H9 (cell line): Measurements from ENCODE around the gene GPR62. TPM values are rescaled to one million over a fixed set of nuclear protein-coding genes. Genes with fewer than 3 reads are reported as not detected.

Experiments
- DNase-seq: peaks from one replicate; pipeline ENCODE4 v3.0.0-alpha.2; 2017
- H2AFZ ChIP-seq: one replicate; pipeline ENCODE4 v1.6.1; 2013; ENCODE audit warnings: mild to moderate bottlenecking, low read length, control low read depth, moderate library complexity
- H2AK5ac ChIP-seq: 2 replicates; pipeline ENCODE4 v1.6.1; 2013; ENCODE audit warnings: low read length, control low read depth, mixed read lengths; ENCODE audit not compliant: insufficient read length
- H2BK120ac ChIP-seq: one replicate; pipeline ENCODE4 v1.6.1; 2013; ENCODE audit warnings: low read depth, mild to moderate bottlenecking, low read length, control low read depth, inconsistent platforms; ENCODE audit not compliant: poor library complexity, severe bottlenecking
- H2BK12ac ChIP-seq: 2 replicates; pipeline ENCODE4 v1.6.1; 2013; ENCODE audit warnings: low read length, control low read depth, mixed read lengths, low read depth; ENCODE audit not compliant: insufficient read length
- H2BK15ac ChIP-seq: 2 replicates; pipeline ENCODE4 v1.6.1; 2013; ENCODE audit warnings: low read depth, low read length, control low read depth
- H2BK20ac ChIP-seq: one replicate; pipeline ENCODE4 v1.6.1; 2013; ENCODE audit warnings: low read depth, mild to moderate bottlenecking, low read length, control low read depth, inconsistent platforms; ENCODE audit not compliant: poor library complexity, severe bottlenecking
- H2BK5ac ChIP-seq: 2 replicates; pipeline ENCODE4 v1.6.1; 2013; ENCODE audit warnings: low read length, control low read depth, mixed read lengths; ENCODE audit not compliant: insufficient read length
- H3K14ac ChIP-seq: 2 replicates; pipeline ENCODE4 v1.6.1; 2013; ENCODE audit warnings: low read length, control low read depth; ENCODE audit not compliant: insufficient read depth
- H3K18ac ChIP-seq: 2 replicates; pipeline ENCODE4 v1.6.1; 2013; ENCODE audit warnings: low read depth, mild to moderate bottlenecking, mixed read lengths, low read length, control low read depth; ENCODE audit not compliant: insufficient read length
- H3K23ac ChIP-seq: 2 replicates; pipeline ENCODE4 v1.6.1; 2013; ENCODE audit warnings: low read length, control low read depth, mixed read lengths, low read depth; ENCODE audit not compliant: insufficient read length
- H3K23me2 ChIP-seq: 2 replicates; pipeline ENCODE4 v1.6.1; 2013; ENCODE audit warnings: low read depth, mild to moderate bottlenecking, mixed read lengths, low read length, control low read depth; ENCODE audit not compliant: insufficient read length, poor library complexity, severe bottlenecking
- H3K27ac ChIP-seq: 2 replicates; pipeline ENCODE4 v1.5.1; 2013; ENCODE audit warnings: low read length, control low read depth, mixed read lengths, low read depth; ENCODE audit not compliant: insufficient read length
- H3K27me3 ChIP-seq: 2 replicates; pipeline ENCODE4 v1.6.1; 2013; ENCODE audit warnings: low read length, control low read depth, inconsistent platforms; ENCODE audit not compliant: insufficient read depth
- H3K4ac ChIP-seq: 2 replicates; pipeline ENCODE4 v1.6.1; 2013; ENCODE audit warnings: low read depth, mild to moderate bottlenecking, control low read depth, inconsistent platforms, low read length, moderate library complexity
- H3K4me1 ChIP-seq: 2 replicates; pipeline ENCODE4 v1.6.1; 2013; ENCODE audit warnings: low read length, control low read depth, inconsistent platforms; ENCODE audit not compliant: insufficient read depth
- H3K4me2 ChIP-seq: 2 replicates; pipeline ENCODE4 v1.6.1; 2013; ENCODE audit warnings: low read length, control low read depth, mixed read lengths; ENCODE audit not compliant: insufficient read length, insufficient read depth
- H3K56ac ChIP-seq: 2 replicates; pipeline ENCODE4 v1.6.1; 2013; ENCODE audit warnings: low read depth, mild to moderate bottlenecking, mixed read lengths, low read length, control low read depth; ENCODE audit not compliant: insufficient read length
- H3K79me1 ChIP-seq: 2 replicates; pipeline ENCODE4 v1.6.1; 2013; ENCODE audit warnings: low read depth, mild to moderate bottlenecking, moderate library complexity, low read length, control low read depth, inconsistent platforms; ENCODE audit not compliant: insufficient read depth, poor library complexity, severe bottlenecking
- H3K79me2 ChIP-seq: 2 replicates; pipeline ENCODE4 v1.6.1; 2013; ENCODE audit warnings: low read length, control low read depth, inconsistent platforms; ENCODE audit not compliant: insufficient read depth
- H3K9ac ChIP-seq: 2 replicates; pipeline ENCODE4 v1.6.1; 2013; ENCODE audit warnings: low read length, control low read depth, mixed read lengths; ENCODE audit not compliant: insufficient read length; ENCODE audit errors: extremely low read depth
- H3K9me3 ChIP-seq: one replicate; pipeline ENCODE4 v1.6.1; 2013; ENCODE audit warnings: low read depth, low read length, inconsistent platforms; ENCODE audit not compliant: control insufficient read depth
- H3T11ph ChIP-seq: one replicate; pipeline ENCODE4 v1.6.1; 2013; ENCODE audit warnings: mild to moderate bottlenecking, low read length, control low read depth, inconsistent platforms
- H4K20me1 ChIP-seq: one replicate; pipeline ENCODE4 v1.6.1; 2013; ENCODE audit not compliant: control insufficient read depth, insufficient read length, insufficient read depth
- H4K5ac ChIP-seq: 2 replicates; pipeline ENCODE4 v1.6.1; 2013; ENCODE audit warnings: low read depth, mild to moderate bottlenecking, mixed read lengths, low read length, control low read depth; ENCODE audit not compliant: insufficient read length
- H4K8ac ChIP-seq: replicated peaks from 2 replicates; pipeline ENCODE4 v1.6.1; 2013; ENCODE audit warnings: low read length, control low read depth, mixed read lengths, low read depth; ENCODE audit not compliant: insufficient read length
- H4K91ac ChIP-seq: 2 replicates; pipeline ENCODE4 v1.6.1; 2013; ENCODE audit warnings: low read depth, mild to moderate bottlenecking, moderate library complexity, mixed read lengths, low read length, control low read depth; ENCODE audit not compliant: insufficient read length
- H3K27ac Mint-ChIP-seq, 3 experiments: 2 replicates in 2 of 3; 3 replicates in 1 of 3; pipeline ENCODE4 v1.8.0; 2020 to 2021; ENCODE audit warnings: mixed read lengths in 3 of 3, mild to moderate bottlenecking in 1 of 3, moderate library complexity in 1 of 3
- H3K27me3 Mint-ChIP-seq: 2 replicates; pipeline ENCODE4 v1.8.0; 2021; ENCODE audit warnings: low read depth, mild to moderate bottlenecking, moderate library complexity, mixed read lengths
- H3K36me3 Mint-ChIP-seq, 3 experiments: 2 replicates in 2 of 3; 3 replicates in 1 of 3; pipeline ENCODE4 v1.8.0; 2020 to 2021; ENCODE audit warnings: low read depth in 3 of 3, mixed read lengths in 3 of 3; ENCODE audit not compliant: insufficient read depth in 1 of 3
- H3K4me1 Mint-ChIP-seq, 2 experiments: 2 replicates each; pipeline ENCODE4 v1.8.0; 2020; ENCODE audit warnings: mixed read lengths in 2 of 2
- H3K4me3 Mint-ChIP-seq, 2 experiments: 2 replicates in 1 of 2; 3 replicates in 1 of 2; pipeline ENCODE4 v1.8.0; 2020 to 2021; ENCODE audit warnings: mild to moderate bottlenecking in 2 of 2, mixed read lengths in 2 of 2, moderate library complexity in 1 of 2
- H3K9me3 Mint-ChIP-seq, 2 experiments: 2 replicates in 1 of 2; 3 replicates in 1 of 2; pipeline ENCODE4 v1.8.0; 2020; ENCODE audit warnings: mild to moderate bottlenecking in 2 of 2, mixed read lengths in 2 of 2, moderate library complexity in 1 of 2
- CTCF ChIP-seq: fragments of 200-600 bp; sonication (generic); conservative IDR thresholded peaks from 3 replicates; pipeline ENCODE4 v1.8.0; 2021; ENCODE audit warnings: antibody characterized with exemption, mild to moderate bottlenecking
- WGBS: extraction: QIAGEN DNeasy Blood & Tissue Kit; methylation state at CpG from one replicate; pipeline ENCODE4 v1.1.7; 2013; ENCODE audit warnings: missing lambda C conversion rate, low lambda C conversion rate, mixed read lengths; ENCODE audit not compliant: insufficient read length; ENCODE audit errors: extremely low coverage; 5-methylcytosine and 5-hydroxymethylcytosine counted together
- total RNA-seq: library from RNA; stranded (reverse); gene quantifications from 2 replicates; pipeline ENCODE4 v1.2.1, GENCODE V29; 2021

Gene GPR62
- total RNA-seq, 1 experiment from 2014 or later = 0.13 TPM

GRCh38 chr3:51970606-51971300, 15.6 kb downstream of the GPR62 start:
- no CpG with 5 or more reads among the region's 6 CpGs for WGBS
- H3K27me3 Mint-ChIP-seq = peaks cover 20% of the 10 kb centered on the region
- Histone ChIP-seq H3K9me3 (no peaks in the 10 kb centered on the region), H3K9ac (no peak overlapping the region), H3K23me2 (peaks cover 21% of the 10 kb centered on the region), H2BK120ac (no peak overlapping the region), H3K18ac (no peak overlapping the region), H4K91ac (no peak overlapping the region), H3K4me2 (no peak overlapping the region), H3K79me1 (no peaks in the 10 kb centered on the region), H4K8ac (no peak overlapping the region), H3K23ac (no peak overlapping the region), H3K79me2 (no peaks in the 10 kb centered on the region), H2AFZ (no peak overlapping the region), H3K27me3 (peaks cover 5% of the 10 kb centered on the region; the same call in 1 of the 2 replicates), H3T11ph (no peak overlapping the region), H2BK15ac (no peak overlapping the region), H4K5ac (no peak overlapping the region), H3K4ac (no peak overlapping the region), H2BK5ac (no peak overlapping the region), H3K56ac (no peak overlapping the region), H2BK20ac (no peak overlapping the region), H3K14ac (no peak overlapping the region), H2BK12ac (no peak overlapping the region), H3K27ac (no peak overlapping the region), H2AK5ac (no peak overlapping the region), H3K4me1 (peaks cover 21% of the 10 kb centered on the region; the same call in 1 of the 2 replicates), H4K20me1 (peaks cover 3% of the 10 kb centered on the region)
- peaks cover 0 to 2% (median 0%) of the 10 kb centered on the region in 3 experiments; a peak in 3 of 7 replicates for H3K36me3 Mint-ChIP-seq
- no peak for DNase-seq
- no peak for TF ChIP-seq CTCF
- no peaks in the 10 kb centered on the region for H3K9me3 Mint-ChIP-seq
- H3K4me3 Mint-ChIP-seq = 0 out of 5 replicates have a peak overlapping the region, but pooled peaks of 1 of the 2 experiments have one; percentile 11
- peaks cover 36 to 59% of the 10 kb centered on the region in 2 experiments for H3K4me1 Mint-ChIP-seq
- no peak overlapping the region for H3K27ac Mint-ChIP-seq
